CD14-positive monocyte (primary cell): ENCODE measurements around the gene TICAM2. TPM values are rescaled to one million over a fixed set of nuclear protein-coding genes. Genes with fewer than 3 reads are reported as not detected.

Experiments used
- DNase-seq, 3 donors: peaks; one replicate each; pipeline ENCODE4 v3.0.0-alpha.2; 2011 to 2022
- H2AFZ ChIP-seq: 2 replicates; pipeline ENCODE4 v1.6.0; 2012; ENCODE audit warnings: mild to moderate bottlenecking, low read depth, low read length, inconsistent platforms; ENCODE audit not compliant: insufficient read depth, poor library complexity, severe bottlenecking
- H3K27ac ChIP-seq, 2 donors: 1 replicate in 1 of 2; 2 replicates in 1 of 2; pipeline ENCODE4 v1.5.1; 2012 to 2013; ENCODE audit warnings: low read length in 2 of 2, control low read depth in 1 of 2, inconsistent platforms in 1 of 2, low read depth in 1 of 2, mild to moderate bottlenecking in 1 of 2
- H3K27me3 ChIP-seq, 2 donors: one replicate each; pipeline versions ENCODE4 v1.6.0 to v1.6.1; 2011 to 2013; ENCODE audit warnings: low read length in 2 of 2; ENCODE audit not compliant: control insufficient read depth in 2 of 2, insufficient read depth in 2 of 2
- H3K36me3 ChIP-seq, 2 donors: replicated peaks in 1 of 2; 1 replicate in 1 of 2; 2 replicates in 1 of 2; pipeline versions ENCODE4 v1.5.1 to v1.6.1; 2012 to 2013; ENCODE audit warnings: low read length in 2 of 2, control low read depth in 1 of 2, inconsistent platforms in 1 of 2, mild to moderate bottlenecking in 1 of 2; ENCODE audit not compliant: insufficient read depth in 2 of 2, control insufficient read depth in 1 of 2
- H3K4me1 ChIP-seq, 2 donors: 1 replicate in 1 of 2; 2 replicates in 1 of 2; pipeline versions ENCODE4 v1.5.1 to v1.6.1; 2012 to 2013; ENCODE audit warnings: low read length in 2 of 2, control low read depth in 1 of 2, inconsistent platforms in 1 of 2, mild to moderate bottlenecking in 1 of 2, moderate library complexity in 1 of 2; ENCODE audit not compliant: insufficient read depth in 2 of 2, control insufficient read depth in 1 of 2
- H3K4me2 ChIP-seq: replicated peaks from 2 replicates; pipeline ENCODE3; 2012; ENCODE audit warnings: low read length, moderate library complexity, mild to moderate bottlenecking; ENCODE audit not compliant: poor library complexity, severe bottlenecking; ENCODE audit errors: extremely low read depth
- H3K4me3 ChIP-seq, 3 experiments: fragments of 200-600 bp in 1 of 3; sonication (generic) in 1 of 3; replicated peaks in 1 of 3; 1 replicate in 2 of 3; 2 replicates in 1 of 3; pipeline ENCODE4 v1.5.1; 2011 to 2013; ENCODE audit warnings: low read length in 3 of 3, mild to moderate bottlenecking in 3 of 3, control low read depth in 2 of 3, low read depth in 2 of 3, inconsistent platforms in 1 of 3, moderate library complexity in 1 of 3
- H3K79me2 ChIP-seq: 2 replicates; pipeline ENCODE4 v1.6.0; 2012; ENCODE audit warnings: mild to moderate bottlenecking, control low read depth, inconsistent platforms, low read length, moderate library complexity; ENCODE audit not compliant: insufficient read depth
- H3K9ac ChIP-seq: 2 replicates; pipeline ENCODE4 v1.6.0; 2017; ENCODE audit warnings: low read length, mild to moderate bottlenecking; ENCODE audit not compliant: insufficient read depth, poor library complexity, severe bottlenecking
- H3K9me3 ChIP-seq, 2 donors: replicated peaks in 1 of 2; 1 replicate in 1 of 2; 2 replicates in 1 of 2; pipeline versions ENCODE4 v1.5.1 to v1.6.1; 2012 to 2013; ENCODE audit warnings: low read length in 2 of 2, control low read depth in 1 of 2; ENCODE audit not compliant: control insufficient read depth in 1 of 2, insufficient read depth in 1 of 2
- H4K20me1 ChIP-seq: 2 replicates; pipeline ENCODE4 v1.6.0; 2012; ENCODE audit warnings: mild to moderate bottlenecking, low read length, control low read depth, moderate library complexity; ENCODE audit not compliant: insufficient read depth
- H3K27ac Mint-ChIP-seq, 7 donors: one replicate each; pipeline ENCODE4 v1.8.0; 2020; ENCODE audit warnings: mild to moderate bottlenecking in 7 of 7, mixed read lengths in 7 of 7, moderate library complexity in 6 of 7, inconsistent platforms in 2 of 7
- H3K27me3 Mint-ChIP-seq, 3 donors: one replicate each; pipeline ENCODE4 v1.8.0; 2021 to 2022; ENCODE audit warnings: low read depth in 3 of 3, mild to moderate bottlenecking in 3 of 3, mixed read lengths in 3 of 3, moderate library complexity in 3 of 3, inconsistent platforms in 1 of 3
- H3K36me3 Mint-ChIP-seq, 2 donors: one replicate each; pipeline ENCODE4 v1.8.0; 2020; ENCODE audit warnings: mixed read lengths in 2 of 2, inconsistent platforms in 1 of 2, mild to moderate bottlenecking in 1 of 2
- H3K4me1 Mint-ChIP-seq: one replicate; pipeline ENCODE4 v1.8.0; 2020; ENCODE audit warnings: mild to moderate bottlenecking, mixed read lengths
- H3K4me3 Mint-ChIP-seq, 2 donors: one replicate each; pipeline ENCODE4 v1.8.0; 2020; ENCODE audit warnings: mild to moderate bottlenecking in 2 of 2, mixed read lengths in 2 of 2, moderate library complexity in 1 of 2
- H3K9me3 Mint-ChIP-seq, 7 donors: one replicate each; pipeline ENCODE4 v1.8.0; 2020 to 2022; ENCODE audit warnings: mixed read lengths in 7 of 7, mild to moderate bottlenecking in 6 of 7, moderate library complexity in 6 of 7, inconsistent platforms in 2 of 7
- WGBS: methylation state at CpG from one replicate; pipeline ENCODE4 v1.1.5; 2013; ENCODE audit warnings: missing lambda C conversion rate; ENCODE audit not compliant: insufficient coverage; 5-methylcytosine and 5-hydroxymethylcytosine counted together
- intact Hi-C, 2 donors: fragments of 100-400 bp; cut with micrococcal nuclease; formaldehyde crosslinking; loops; one replicate each; pipeline versions ENCODE4 v1.15.0 to v1.15.1; 2023
- polyA plus RNA-seq, 3 donors: library from polyadenylated mRNA; depleted of rRNA in 1 of 3; unstranded in 2 of 3; stranded (reverse) in 1 of 3; fragments of 300-500 nt in 2 of 3; fragments of >200 nt in 1 of 3; fragmentation: Illumina TruSeq in 2 of 3; gene quantifications; 1 replicate in 2 of 3; 2 replicates in 1 of 3; pipeline ENCODE4 v1.2.3, GENCODE V29; 2012 to 2021
- TF ChIP-seq, protein P1 (sequence below): fragments of 200-600 bp; IDR thresholded peaks from one replicate; pipeline ENCODE4 v1.8.0; 2022; ENCODE audit warnings: antibody characterized with exemption, mild to moderate bottlenecking

The TICAM2 gene
- polyA plus RNA-seq, 3 donors: 3.5 to 25.1 (median 14.6) TPM

DNA sequence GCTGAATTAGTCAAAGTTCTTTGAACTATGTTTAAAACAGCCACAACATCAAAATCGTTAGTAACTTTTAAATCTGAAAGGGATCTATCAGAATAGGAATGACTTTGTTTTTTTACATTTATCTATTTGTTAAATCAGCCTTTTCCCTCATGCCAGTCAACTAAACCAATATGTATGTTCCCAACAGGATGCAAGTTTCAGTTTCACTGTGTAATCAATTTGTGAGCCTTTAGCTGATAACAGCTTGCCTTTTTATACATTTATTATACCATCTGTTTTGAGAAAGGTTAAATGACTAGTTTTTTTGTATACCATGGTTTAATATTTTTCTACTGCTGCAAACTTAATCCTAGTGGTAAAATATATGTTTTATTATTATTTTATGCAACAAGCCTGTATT, 14.6 kb upstream of the TICAM2 start:
- no peaks in the 10 kb centered on the region for H3K9me3 Mint-ChIP-seq
- intact Hi-C loops: no loop called here
- peaks cover 3% of the 10 kb centered on the region for H3K4me1 Mint-ChIP-seq
- Histone ChIP-seq H2AFZ (no peak overlapping the region), H4K20me1 (peaks cover 49% of the 10 kb centered on the region), H3K79me2 (peaks cover 43% of the 10 kb centered on the region), H3K4me1 (no peaks in the 10 kb centered on the region), H3K4me3 (no peak overlapping the region), H3K4me2 (no peak overlapping the region), H3K9ac (no peak overlapping the region), H3K27me3 (no peaks in the 10 kb centered on the region), H3K36me3 (peaks cover 77 to 95% of the 10 kb centered on the region in 2 donors), H3K9me3 (no peaks in the 10 kb centered on the region), H3K27ac (no peak overlapping the region)
- H3K4me3 Mint-ChIP-seq: no peak overlapping the region
- TF ChIP-seq, protein P1, sequence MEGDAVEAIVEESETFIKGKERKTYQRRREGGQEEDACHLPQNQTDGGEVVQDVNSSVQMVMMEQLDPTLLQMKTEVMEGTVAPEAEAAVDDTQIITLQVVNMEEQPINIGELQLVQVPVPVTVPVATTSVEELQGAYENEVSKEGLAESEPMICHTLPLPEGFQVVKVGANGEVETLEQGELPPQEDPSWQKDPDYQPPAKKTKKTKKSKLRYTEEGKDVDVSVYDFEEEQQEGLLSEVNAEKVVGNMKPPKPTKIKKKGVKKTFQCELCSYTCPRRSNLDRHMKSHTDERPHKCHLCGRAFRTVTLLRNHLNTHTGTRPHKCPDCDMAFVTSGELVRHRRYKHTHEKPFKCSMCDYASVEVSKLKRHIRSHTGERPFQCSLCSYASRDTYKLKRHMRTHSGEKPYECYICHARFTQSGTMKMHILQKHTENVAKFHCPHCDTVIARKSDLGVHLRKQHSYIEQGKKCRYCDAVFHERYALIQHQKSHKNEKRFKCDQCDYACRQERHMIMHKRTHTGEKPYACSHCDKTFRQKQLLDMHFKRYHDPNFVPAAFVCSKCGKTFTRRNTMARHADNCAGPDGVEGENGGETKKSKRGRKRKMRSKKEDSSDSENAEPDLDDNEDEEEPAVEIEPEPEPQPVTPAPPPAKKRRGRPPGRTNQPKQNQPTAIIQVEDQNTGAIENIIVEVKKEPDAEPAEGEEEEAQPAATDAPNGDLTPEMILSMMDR: no peak
- DNase-seq: no peak
- no peaks in the 10 kb centered on the region for H3K27me3 Mint-ChIP-seq
- peaks cover 63 to 77% of the 10 kb centered on the region in 2 donors for H3K36me3 Mint-ChIP-seq
- H3K27ac Mint-ChIP-seq: no peak overlapping the region
- WGBS: no CpG with 5 or more reads among the region's 1 CpG

DNA sequence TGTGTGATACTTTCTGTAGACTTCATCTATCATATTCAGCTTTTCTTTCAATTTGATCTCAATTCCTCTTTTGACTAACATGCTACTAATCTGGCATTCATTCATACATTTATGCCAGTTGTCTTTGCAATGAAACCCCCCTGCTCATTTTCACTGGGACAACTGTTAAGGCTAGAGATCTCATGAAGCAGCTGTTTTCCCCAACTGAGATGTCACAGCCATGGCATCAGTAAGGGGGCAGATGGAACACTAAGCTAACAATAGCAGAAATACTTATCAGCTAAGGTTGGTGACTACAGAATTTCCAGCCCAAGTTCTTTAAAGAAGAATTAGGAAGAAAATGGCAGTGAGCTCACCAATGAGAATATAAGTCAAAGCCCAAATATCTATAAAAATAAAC, 14.2 kb upstream of the TICAM2 start:
- peaks cover 1% of the 10 kb centered on the region for H3K4me1 Mint-ChIP-seq
- H3K36me3 ChIP-seq: peaks cover 77 to 96% of the 10 kb centered on the region in 2 donors
- H3K36me3 Mint-ChIP-seq: peaks cover 63 to 78% of the 10 kb centered on the region in 2 donors
- no peak for DNase-seq
- H3K4me1 ChIP-seq: no peaks in the 10 kb centered on the region
- intact Hi-C loops: no loop called here
- H3K79me2 ChIP-seq: peaks cover 39% of the 10 kb centered on the region
- H3K27ac ChIP-seq: peak overlapping the region in 1 of 2 donors; percentile 5
- H3K27me3 Mint-ChIP-seq: no peaks in the 10 kb centered on the region
- no peak overlapping the region for H3K4me3 ChIP-seq
- no peaks in the 10 kb centered on the region for H3K9me3 ChIP-seq
- H2AFZ ChIP-seq: no peak overlapping the region
- H3K4me3 Mint-ChIP-seq: no peak overlapping the region
- H3K27me3 ChIP-seq: no peaks in the 10 kb centered on the region
- TF ChIP-seq, protein P1: no peak
- no peak overlapping the region for H3K9ac ChIP-seq
- peaks cover 49% of the 10 kb centered on the region for H4K20me1 ChIP-seq
- peak overlapping the region in 1 of 7 donors; percentile 27 for H3K27ac Mint-ChIP-seq
- no peak overlapping the region for H3K4me2 ChIP-seq
- no peaks in the 10 kb centered on the region for H3K9me3 Mint-ChIP-seq
